Activated CD4-positive, alpha-beta T cell treated with anti-CD3 and anti-CD28 coated beads, Interleukin-2, Interleukin-6, amounts not matched to agents 100 ng/mL and 50 ng/mL, durations not matched to agents 16 hours and 8 hours (primary cell): Measurements from ENCODE around the gene DDX1.
A peak's percentile ranks its signal among the peaks of the same experiment; 100 is the strongest.

Source experiments
- DNase-seq: peaks from one replicate; pipeline ENCODE4 v3.0.0-alpha.2; 2020

DDX1 gene

DNA sequence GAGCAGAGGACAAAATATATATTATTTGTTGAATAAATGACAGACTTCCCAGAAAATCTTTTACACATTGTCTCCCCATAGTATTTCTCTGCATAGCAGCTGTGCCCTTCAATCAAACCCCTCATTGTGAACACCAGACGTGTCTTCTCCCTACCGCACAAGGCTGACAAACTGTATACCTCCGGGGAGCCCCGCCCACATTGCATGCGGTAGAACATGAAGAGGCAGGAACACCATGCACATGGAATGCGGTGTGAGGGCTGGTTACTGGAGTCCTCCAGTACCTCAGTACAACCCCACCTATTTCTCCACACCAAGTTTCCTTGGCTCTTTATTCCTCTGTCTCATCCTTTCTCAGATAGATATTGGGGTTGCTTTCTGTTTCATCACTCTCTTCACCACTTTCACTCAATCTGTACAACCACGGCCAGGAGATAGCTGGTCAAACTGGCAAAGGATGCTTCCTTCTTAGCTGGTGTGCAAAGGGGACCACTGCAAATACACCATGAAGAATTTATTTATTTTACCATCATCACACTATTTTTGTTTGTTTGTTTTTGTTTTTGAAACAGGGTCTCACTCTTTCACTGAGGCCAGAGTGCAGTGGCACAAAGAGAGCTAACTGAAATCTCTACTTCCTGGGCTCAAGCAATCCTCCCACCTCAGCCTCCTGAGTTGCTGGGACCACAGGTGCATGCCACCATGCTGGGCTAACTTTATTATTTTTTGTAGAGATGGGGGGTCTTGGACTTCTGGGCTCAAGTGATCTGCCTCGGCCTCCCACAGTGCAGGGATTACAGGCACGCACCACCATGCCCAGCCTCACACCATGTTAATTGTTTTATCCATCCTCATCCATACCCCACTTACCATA lies 28.2 kb upstream of the DDX1 start:
- DNase-seq, result no peak

DNA sequence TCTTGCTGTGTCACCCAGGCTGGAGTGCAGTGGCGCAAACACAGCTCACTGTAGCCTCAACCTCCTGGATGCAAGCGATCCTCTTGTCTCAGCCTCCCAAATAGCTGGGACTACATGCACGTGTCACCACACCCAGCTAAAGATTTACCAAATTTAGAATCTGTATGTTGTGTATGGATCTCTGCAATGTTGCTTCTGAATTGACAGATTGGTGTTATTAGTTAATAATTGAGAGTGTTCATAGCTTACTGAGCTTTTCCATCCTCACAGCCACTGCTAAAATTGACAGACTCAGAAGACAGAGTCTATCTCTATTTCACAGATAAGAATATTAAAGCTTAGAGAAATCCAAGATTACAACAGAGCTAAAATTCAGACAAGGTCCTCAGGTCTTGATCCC lies 26.3 kb upstream of the DDX1 start:
- DNase-seq, result no peak

DNA sequence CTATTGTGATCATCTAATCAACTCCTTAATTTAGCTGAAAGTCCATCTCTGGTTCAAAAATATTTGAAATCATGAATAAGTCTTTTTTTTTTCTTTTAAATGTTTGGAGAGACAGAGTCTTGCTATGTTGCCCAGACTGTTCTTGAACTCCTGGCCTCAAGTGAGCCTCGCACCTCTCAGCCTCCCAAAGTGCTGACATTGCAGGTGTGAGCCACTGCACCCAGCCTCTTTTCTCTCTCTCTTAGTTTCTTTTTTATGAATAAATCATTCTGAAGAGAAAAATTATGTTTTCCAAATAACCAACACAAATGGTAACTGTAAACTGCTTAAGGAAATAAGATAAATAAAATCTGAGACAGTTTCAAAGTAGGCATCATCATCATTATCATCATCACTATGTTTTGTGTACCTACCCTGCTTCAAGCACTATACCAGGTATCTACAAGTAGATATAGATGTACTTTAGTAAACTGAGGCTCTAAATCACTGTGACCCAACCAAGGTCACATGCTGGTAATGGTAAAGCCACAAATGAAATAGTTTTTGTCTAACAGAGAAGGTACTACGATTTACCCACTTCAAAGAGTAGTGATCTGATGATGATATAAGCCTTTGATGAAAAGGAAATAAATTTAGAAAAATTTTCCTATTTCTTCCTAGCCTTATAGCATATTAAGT lies 25.5 kb upstream of the DDX1 start:
- DNase-seq, result no peak

DNA sequence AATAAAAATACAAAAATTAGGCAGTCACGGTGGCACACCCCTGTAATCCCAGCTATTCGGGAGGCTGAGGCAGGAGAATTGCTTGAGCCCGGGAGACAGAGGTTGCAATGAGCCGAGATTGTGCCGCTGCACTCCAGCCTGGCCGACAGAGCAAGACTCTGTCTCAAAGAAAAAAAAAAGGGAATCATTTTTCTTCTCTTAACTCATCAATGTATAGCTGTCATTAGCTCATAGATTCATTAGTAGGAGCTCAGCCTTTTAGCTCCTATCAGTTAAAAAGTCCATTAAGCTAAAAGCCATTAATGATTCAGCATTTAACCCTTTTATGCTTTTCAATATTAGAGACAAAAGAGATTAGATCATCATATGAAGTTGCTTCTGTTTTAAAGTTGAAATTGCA lies 24.8 kb upstream of the DDX1 start:
- no peak for DNase-seq

DNA sequence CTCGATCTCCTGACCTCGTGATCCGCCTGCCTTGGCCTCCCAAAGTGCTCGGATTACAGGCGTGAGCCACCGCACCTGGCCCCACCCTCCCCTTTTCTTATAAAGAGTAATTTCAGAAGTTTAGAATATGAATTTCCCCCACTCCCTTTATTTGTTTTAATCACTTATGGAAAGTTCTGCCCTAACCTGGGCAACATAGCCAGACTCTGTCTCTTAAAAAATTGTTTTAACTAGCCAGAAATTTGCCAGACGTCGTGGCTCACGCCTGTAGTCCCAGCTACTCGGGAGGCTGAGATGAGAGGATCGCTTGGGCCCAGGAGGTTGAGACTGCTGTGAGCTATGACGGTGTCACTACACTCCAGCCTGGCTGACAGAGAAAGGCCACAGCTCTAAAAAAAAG lies 22.8 kb upstream of the DDX1 start:
- DNase-seq, result no peak

DNA sequence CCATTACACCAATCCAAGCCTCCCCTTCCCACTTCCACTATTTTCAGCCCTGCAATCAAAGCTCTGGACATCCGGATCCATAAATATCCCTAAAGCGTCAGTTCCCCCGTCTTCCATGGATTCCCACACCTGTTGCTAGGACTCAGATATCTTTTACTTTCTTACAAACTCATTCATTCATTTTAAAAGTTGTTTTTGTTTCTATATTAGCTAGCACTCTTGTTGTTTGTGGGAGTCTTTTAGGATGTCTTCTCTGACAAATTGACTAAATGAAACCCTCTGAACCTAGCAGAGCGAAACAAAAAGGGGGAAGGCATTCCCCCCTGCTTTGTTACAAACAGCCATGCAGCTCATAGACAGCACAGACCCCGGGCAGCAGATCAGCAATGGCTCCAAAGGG lies 21.6 kb upstream of the DDX1 start:
- DNase-seq, result no peak

DNA sequence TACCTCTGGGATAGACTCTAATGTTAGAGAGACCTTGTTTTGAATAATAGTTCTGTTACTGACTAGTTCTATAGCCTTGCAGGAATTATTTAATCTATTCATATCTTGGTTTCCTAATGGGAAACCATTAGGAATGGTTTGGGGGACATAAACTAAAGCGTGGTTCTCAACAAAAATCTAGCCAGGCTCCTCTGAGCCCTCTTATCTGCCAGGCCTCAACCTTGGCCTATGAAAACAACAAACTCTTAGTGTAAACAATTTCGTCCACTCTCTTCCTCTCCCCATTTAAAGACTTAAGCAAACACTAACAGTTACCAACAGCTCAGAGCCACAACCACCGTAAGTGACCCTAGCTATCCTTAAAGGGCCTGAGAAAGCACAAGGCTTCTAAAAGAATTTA lies 19.9 kb upstream of the DDX1 start:
- DNase-seq, result no peak

DNA sequence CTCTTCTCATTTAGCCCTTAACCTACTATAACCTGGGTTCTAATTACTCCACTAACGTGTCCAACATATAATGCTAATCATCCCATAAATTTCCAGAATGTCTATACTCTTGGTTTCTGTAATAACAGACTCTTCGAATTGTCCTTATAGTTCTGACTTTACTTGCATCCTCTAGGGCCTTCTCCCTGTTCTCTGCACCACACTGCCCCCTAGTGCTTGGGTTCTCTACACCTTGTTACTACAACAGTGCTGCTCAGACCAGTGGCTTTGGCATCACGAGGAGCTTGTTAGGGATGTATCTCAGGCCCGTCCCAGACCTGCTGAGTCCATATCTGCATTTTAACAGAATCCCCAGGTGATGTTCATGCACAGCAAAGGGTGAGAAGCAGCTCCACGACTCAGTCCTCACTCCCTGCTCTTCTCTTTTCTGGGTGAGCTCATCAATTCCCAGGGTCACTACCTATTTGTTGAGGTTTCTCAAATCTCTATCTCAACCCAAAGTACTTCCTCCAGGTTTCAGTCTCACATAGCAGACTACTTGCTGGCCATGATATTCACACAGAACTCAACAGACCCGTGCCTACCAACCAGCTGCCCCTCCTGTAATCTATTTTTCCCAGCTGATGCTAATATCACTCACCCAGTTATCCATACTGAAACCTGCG lies 14.5 kb upstream of the DDX1 start:
- DNase-seq, result peak; percentile 93

DNA sequence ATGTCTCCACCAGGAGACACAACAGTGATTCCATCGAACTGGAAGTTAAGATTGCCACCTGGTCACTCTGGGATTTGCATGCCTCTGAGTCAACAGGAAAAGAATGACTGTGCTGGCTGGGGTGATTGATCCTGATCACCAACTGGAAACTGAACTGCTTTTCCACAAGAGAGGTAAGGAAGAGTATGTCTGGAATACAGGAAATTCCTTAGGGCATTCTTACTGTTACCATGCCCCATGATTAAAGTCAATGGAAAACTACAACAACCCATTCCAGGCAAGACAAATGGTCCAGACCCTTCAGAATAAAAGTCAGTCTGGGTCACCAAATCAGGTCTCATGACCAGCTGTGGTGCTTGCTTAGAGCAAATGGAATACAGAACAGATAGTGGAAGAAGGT lies 12.0 kb upstream of the DDX1 start:
- no peak for DNase-seq

DNA sequence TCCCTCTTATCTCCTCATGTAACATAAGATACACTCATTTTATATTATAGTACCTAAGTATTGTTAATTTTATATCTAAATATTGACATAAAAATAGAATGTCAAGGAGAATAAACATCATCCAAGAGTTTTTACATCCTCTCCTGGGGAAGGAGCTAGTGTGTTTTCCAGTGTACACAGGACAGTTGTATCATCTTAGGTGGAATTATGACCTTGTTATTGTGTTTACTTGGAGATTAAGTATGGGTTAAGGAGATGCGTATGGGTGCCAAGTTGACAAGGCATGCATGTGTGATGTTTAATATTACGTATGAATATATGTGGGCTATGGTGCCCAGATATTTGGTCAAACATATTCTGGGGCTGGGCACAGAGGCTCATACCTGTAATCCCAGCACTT lies 11.2 kb upstream of the DDX1 start:
- DNase-seq, result no peak

DNA sequence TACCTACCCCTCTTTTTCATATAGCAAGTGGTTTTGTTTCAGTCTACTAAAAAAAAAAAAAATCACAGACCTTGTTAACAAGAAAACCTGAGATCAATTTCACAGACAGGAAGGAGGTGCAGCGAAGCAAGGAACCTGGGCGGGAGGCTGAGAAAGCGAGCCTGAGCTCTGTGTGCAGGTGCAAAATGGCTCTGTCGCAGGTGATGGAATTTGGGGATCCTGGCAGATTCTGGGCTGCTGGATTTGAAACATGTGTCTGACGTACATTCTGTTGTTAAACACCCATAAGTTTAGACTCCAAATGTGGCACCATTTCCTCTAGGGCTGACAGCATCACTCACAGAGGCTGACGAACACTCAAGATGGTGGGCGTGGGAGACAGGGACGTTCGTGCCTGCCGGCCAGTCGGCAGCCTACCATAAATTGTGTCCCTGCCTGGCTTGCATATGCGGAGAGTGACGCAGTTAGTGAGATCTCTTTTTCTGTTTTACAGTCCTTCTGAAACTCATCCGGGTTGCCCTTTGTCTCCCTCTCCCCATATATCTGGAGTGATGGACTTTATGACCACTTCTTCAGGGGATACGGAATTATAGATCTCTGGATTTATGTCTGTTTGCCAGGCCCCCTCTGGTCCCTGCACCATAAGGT lies 8.8 kb upstream of the DDX1 start:
- no peak for DNase-seq

DNA sequence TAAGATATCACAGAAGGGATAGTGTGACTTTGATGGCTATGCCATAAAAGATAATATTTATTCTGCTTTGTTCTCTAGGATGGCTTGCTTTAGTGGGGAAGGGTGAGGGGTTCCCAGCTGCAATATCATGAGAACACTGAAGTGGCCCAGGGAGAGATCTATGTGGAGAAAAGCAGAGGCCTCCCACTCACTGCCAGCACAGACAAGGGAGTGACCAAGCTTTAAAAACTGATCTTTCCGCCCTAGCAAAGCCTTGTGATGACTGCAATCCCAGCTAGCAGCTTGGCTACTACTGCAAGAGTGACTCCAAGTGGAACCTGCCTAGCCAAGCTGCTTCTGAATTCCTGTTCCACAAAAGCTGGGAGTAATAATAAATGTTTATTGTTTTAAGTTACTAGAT lies 7.8 kb upstream of the DDX1 start:
- no peak for DNase-seq

DNA sequence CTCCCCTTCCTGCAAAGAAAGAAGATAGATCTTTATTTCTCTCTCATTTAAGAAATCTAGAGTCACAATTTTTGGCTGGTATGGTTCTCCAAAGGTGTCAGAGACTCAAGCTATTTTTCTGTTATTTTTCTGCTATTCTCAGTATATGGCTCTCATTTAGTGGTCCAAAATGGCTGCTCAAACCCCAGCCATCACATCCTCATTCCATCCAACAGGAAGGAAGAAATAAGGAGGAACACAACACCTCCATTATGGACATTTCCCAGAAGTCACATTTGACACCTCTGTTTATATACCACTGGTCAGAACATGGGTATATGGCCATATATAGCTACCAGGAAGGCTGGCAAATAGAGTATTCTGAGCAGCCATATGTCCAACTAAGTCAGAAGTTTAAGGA lies 7.4 kb upstream of the DDX1 start:
- DNase-seq, result no peak

DNA sequence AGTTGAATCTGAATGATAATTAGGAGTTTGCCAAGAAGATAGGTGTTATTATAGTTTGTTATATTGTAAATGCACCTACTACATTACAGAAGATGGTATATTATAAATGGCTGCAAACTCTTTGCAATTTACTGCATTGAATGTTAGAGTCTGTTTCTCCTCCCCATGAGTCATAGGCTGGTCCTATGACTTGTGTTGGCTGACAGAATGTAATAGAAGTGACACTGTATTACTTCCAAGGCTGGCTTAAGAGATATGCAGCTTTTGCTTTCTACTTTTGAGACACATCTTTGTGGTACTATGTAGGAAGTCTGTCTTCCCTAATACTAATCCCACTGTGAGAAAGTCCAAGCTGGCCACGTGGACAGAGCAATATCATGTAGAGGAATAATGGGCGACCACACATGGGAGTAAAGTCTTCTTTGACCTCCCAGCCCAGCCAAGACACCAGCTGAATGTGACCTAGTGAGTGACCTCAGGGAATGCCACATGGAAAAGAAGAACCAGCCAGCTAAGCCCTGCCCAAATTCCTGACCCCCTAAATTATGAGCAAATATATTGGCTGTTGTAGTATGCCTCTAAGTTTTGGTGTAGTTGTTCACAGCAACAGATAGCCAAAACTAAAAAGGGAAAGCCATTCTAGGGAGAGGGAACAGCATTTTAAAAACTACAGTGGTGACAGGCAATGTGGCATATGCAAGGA lies 6.8 kb upstream of the DDX1 start:
- DNase-seq, result no peak

DNA sequence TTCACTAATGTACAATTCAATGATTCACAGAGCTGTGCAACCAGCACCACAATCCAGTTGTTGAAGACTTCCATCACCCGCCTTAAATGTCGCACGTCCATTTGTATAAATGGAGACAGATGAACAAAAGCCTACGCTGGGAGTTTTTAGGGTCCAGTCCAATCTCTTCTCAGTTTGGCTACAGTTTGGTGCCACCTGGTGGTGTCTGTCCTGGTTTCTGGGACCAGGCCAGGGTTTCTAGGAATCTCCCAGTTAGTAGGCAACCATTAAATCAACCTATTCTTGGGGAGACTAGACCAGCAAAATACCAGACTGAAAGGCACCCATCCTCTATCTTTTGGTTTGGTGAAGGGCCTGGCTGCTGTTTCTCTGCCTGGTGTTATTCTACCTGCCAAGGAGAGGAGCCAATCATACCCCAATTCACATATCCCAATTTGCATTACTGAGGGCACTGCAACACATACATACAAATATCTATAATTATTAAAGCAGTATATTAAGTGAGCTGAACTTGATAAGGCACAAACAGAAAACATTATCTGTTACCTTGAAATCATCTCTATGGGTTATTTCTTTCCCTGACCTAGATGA lies 3.2 kb upstream of the DDX1 start:
- peak; percentile 42 for DNase-seq

DNA sequence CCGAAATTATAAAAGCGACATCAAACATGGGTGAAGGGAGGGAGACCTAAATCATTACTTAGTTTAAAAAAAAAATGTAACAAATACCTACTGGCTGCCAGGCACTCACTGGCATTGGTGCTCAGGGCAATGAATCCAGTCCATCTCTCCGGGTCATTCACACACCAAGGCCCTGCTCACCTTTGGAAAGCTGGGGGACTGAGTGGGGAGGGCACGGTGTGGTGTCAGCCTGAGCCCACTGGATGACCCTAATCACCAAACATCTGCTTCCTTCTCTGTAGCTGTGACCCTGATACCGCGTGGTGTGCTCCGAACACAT lies 336 bp upstream of the DDX1 start:
- no peak for DNase-seq

DNA sequence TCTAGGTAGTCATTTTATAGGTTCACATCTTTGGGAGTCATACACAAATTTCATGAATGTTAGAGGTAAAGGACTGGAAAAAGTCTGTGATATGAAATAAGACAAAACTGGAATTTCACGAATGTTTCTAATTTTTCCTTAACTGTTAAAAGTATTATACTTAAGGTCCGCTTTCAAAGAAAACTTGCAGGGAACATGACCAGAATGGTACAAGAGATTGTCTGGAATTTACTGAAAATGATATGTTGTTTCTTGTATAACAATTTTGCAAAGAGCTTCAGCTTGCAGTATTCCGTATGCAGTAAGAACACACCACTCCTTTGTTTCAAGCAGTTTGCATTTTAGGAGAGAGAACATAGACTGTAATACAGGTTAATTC lies 1.6 kb downstream of the DDX1 start:
- DNase-seq, result no peak

DNA sequence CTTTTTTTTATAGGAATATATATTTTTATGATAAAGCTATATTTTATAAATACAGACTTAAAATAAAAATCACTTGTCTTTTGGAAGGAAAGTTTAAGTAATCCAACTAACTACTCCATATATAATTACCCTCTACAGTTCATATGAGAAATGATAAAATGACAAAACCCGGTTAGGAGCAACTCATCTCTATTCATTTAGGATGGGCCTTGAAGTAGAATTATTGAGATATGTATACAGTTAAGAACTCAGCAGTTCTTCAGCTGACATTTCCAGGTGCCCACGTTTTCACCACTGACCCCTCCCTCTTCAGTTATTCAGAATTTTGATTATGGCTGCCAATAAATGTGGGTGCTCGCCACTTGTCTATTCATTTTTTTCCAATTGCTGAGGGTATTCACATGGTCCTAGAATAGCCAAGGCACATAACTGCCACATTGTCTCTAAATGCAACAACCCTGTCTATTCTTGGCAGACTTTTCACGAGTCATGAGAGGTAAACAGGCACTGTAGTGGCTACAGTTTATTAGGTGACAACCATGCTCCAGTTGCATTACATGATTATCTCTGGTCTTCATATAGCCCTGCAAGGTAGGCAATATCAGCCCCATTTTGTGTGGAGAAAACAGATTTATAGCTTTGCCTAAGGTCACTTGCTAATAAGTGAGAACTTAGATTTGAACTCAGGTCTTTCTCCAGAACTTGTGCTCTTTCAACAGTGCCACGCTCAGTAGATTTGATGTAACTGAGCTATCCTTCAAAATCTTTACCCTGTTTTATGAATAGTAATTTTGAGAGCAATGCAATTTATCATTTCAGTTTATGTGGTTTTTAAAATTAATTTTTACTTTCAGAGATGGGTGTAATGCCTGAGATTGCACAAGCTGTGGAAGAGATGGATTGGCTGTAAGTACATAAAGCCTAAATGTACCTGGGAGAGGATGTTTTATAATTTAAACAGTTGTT lies 2.9 kb downstream of the DDX1 start:
- DNase-seq, result no peak

DNA sequence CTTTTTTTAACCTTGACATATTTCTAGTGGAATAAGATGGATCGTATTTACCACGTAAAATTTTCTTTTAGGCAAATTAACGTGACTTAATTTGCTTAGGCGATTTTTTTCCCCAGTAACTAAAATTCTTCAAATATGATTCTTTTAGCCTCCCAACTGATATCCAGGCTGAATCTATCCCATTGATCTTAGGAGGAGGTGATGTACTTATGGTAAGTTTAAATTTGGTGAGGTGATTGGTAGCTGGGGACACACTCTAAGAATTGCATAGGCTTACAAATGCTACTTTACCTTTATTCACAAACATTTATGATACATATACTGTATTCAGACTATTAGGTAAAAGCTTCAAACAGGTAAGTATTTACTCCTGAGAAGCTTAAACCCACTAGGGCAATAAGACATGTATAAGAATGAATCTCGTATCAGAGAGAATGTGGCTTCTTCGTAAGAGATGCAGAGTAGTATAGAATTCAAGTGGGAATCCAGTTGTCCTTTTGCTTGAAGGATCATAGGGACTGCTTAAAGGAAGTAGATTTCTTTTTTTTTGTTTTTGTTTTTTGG lies 3.8 kb downstream of the DDX1 start:
- no peak for DNase-seq

DNA sequence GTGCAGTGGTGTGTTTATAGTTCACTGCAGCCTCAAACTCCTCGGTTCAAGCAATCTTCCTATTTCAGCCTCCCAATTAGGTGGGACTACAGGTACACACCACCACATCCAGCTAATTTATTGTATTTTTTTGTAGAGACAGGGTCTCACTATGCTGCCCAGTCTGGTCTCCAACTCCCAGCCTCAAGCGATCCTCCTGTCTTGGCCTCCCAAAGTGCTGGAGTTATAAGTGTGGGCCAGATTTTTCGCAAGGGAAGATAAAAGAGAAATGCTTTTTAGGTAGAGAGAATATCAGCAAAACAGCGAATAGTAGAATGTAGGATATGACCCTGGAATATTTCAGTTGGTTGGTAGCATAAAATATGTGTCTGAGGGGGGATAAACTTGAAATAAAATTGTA lies 4.3 kb downstream of the DDX1 start:
- no peak for DNase-seq

DNA sequence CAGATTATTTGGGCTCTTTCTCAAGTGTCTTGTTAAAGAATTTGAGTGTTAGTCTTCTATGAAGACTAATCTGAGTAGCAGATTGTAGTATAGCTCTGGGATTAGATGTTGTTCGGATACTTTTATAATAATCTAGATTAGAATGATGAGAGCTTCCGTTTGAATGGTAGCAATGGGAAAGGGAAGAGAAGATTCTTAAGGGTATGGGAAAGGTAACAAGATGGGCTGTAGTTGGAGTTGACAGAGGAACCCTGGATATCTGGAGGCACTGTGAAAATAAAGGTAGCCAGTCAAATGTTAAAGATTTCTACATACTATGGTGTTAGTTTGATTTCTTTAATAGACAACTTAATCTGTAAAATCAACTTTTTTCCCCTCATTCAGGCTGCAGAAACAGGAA lies 4.7 kb downstream of the DDX1 start:
- DNase-seq, result no peak
